Left ventricle myocardium inferior (tissue), 1 donor: ENCODE measurements around the gene CCM2L. TPM values are rescaled to one million over a fixed set of nuclear protein-coding genes. Genes with fewer than 3 reads are reported as not detected.

Experiments used
- DNase-seq: peaks from one replicate; pipeline ENCODE4 v3.0.0-alpha.2; 2020
- H3K27ac ChIP-seq: fragments of 200-600 bp; replicated peaks from 2 replicates; pipeline ENCODE4 v1.8.0; 2021
- H3K27me3 ChIP-seq: fragments of 200-600 bp; 2 replicates; pipeline ENCODE4 v1.8.0; 2021; ENCODE audit warnings: low read depth
- H3K36me3 ChIP-seq: fragments of 200-600 bp; 2 replicates; pipeline ENCODE4 v1.8.0; 2021
- H3K4me1 ChIP-seq: fragments of 200-600 bp; 2 replicates; pipeline ENCODE4 v1.8.0; 2021
- H3K4me3 ChIP-seq: fragments of 200-600 bp; 2 replicates; pipeline ENCODE4 v1.8.0; 2021; ENCODE audit warnings: mild to moderate bottlenecking, moderate library complexity
- H3K9me3 ChIP-seq: fragments of 200-600 bp; replicated peaks from 2 replicates; pipeline ENCODE4 v1.8.0; 2021
- intact Hi-C: fragments of 100-400 bp; cut with micrococcal nuclease; formaldehyde crosslinking; loops from one replicate; pipeline ENCODE4 v1.11.0; 2022
- total RNA-seq: library from RNA; stranded (reverse); fragmentation: NEBNext Ultra II Directional; extraction: Animal tissue kit (Norgen Biotek cat#: 25700); gene quantifications from one replicate; pipeline ENCODE4 v1.2.1, GENCODE V29; 2021
- TF ChIP-seq, protein P1 (sequence below): fragments of 200-600 bp; IDR thresholded peaks from 2 replicates; pipeline ENCODE4 v1.8.0; 2021; ENCODE audit warnings: antibody characterized with exemption, mild to moderate bottlenecking, borderline replicate concordance
- donor health status: DM: no; HTN: yes; CAD: no; lungs with severe emphysema.

The CCM2L gene
- total RNA-seq, 1 donor from 2014 or later: 7.5 TPM

DNA sequence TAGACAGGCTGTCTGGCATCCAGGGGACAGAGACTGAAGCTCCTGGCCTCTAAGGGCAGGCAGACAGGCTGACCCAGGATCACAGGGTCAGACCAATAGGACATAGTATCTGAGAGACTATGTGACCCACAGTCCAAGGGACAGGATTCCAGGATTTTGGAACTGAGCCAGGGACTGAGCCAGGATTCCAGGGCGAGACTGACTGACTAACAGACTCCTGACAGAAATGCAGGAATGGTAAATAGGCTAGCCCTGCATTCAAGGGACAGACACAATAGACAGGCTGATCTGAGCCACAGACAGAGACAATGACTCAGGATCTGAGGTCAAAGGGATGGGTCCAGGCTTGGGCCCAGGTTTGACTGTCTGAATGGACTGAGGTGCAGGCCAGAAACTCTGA is 22.5 kb upstream of the CCM2L start:
- Histone ChIP-seq H3K4me3 (no peak overlapping the region), H3K4me1 (no peaks in the 10 kb centered on the region), H3K9me3 (no peaks in the 10 kb centered on the region), H3K27me3 (peaks cover 6% of the 10 kb centered on the region), H3K36me3 (no peaks in the 10 kb centered on the region), H3K27ac (no peak overlapping the region)
- intact Hi-C loops: no loop called here
- DNase-seq: no peak
- TF ChIP-seq, protein P1, sequence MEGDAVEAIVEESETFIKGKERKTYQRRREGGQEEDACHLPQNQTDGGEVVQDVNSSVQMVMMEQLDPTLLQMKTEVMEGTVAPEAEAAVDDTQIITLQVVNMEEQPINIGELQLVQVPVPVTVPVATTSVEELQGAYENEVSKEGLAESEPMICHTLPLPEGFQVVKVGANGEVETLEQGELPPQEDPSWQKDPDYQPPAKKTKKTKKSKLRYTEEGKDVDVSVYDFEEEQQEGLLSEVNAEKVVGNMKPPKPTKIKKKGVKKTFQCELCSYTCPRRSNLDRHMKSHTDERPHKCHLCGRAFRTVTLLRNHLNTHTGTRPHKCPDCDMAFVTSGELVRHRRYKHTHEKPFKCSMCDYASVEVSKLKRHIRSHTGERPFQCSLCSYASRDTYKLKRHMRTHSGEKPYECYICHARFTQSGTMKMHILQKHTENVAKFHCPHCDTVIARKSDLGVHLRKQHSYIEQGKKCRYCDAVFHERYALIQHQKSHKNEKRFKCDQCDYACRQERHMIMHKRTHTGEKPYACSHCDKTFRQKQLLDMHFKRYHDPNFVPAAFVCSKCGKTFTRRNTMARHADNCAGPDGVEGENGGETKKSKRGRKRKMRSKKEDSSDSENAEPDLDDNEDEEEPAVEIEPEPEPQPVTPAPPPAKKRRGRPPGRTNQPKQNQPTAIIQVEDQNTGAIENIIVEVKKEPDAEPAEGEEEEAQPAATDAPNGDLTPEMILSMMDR: no peak

DNA sequence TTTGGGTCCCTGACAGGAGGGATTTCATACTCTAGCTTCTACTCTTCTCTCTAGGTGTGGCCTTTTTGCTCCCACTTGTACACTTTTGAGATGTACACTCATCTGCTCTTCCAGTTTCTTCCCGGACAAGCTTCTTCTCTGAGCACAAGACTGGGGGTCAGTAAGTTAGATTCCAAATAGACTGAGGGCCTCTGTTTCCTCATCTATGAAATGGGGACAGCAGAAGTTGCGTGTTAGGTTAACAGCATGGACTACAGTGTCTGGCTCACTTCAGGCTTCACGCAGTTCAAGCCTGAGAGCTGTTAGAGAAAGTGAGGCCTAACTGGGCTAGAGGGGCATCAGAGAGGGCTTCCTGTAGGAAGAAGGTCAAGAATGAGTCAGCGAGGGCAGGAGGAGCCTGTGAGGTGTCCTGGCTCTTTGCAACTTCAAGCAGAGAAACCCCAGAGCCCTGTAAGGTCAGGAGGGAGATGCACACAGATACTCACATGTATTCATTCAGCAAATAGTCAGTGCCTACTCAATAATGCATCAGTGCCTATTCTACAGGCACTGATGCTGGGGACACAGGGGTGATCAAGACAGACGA is 21.7 kb upstream of the CCM2L start:
- no peak for DNase-seq
- no peak overlapping the region for H3K4me3 ChIP-seq
- TF ChIP-seq, protein P1: no peak
- no peaks in the 10 kb centered on the region for H3K4me1 ChIP-seq
- no peaks in the 10 kb centered on the region for H3K9me3 ChIP-seq
- no peak overlapping the region for H3K27ac ChIP-seq
- peaks cover 11% of the 10 kb centered on the region for H3K27me3 ChIP-seq
- no peaks in the 10 kb centered on the region for H3K36me3 ChIP-seq
- intact Hi-C loops: no loop called here

DNA sequence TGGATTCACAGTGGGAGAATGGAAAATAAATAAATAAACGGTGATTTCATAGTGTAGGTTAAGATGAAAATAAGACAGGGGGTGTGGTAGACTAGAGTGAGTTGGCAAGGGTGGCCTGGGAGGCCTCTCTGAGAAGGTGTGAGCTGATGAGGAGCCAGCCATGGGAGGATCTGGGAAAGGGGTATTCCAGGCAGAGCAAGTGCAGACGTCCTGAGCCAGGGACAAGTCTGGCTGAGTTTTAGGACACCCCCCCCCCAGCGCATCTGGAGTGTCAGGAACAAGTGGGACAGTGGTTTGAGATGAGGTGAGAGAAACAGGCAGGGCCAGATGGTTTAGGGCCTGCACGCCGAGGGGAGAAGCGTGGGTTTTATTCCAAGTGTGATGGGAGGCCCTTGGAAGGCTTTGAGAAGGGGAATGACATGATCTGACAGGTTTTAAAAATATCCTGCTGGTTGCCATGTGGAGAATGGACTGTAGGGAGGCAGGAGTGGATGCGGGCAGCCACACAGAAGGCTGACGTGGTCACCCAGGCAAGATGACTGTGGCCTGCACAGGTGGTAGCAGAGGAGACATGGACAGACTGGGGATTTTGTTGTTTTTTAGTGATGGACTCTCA is 21.1 kb upstream of the CCM2L start:
- no peak for DNase-seq
- Histone ChIP-seq H3K36me3 (no peaks in the 10 kb centered on the region), H3K4me1 (no peaks in the 10 kb centered on the region), H3K4me3 (no peak overlapping the region), H3K27ac (no peak overlapping the region), H3K9me3 (no peaks in the 10 kb centered on the region), H3K27me3 (peaks cover 17% of the 10 kb centered on the region)
- intact Hi-C loops: no loop called here
- TF ChIP-seq, protein P1: no peak

GRCh38 chr20:31990641-31991338 is 19.4 kb upstream of the CCM2L start:
- DNase-seq: no peak
- Histone ChIP-seq H3K36me3 (no peaks in the 10 kb centered on the region), H3K27ac (no peak overlapping the region), H3K9me3 (no peaks in the 10 kb centered on the region), H3K4me1 (peaks cover 5% of the 10 kb centered on the region), H3K4me3 (no peak overlapping the region), H3K27me3 (peaks cover 34% of the 10 kb centered on the region)
- TF ChIP-seq, protein P1: no peak
- intact Hi-C loops: no loop called here

- TF ChIP-seq, protein P1: no peak
- H3K27me3 ChIP-seq: peaks cover 38% of the 10 kb centered on the region
- H3K36me3 ChIP-seq: no peaks in the 10 kb centered on the region
- H3K4me1 ChIP-seq: peaks cover 5% of the 10 kb centered on the region
- H3K4me3 ChIP-seq: no peak overlapping the region
- intact Hi-C loops: no loop called here
- no peak for DNase-seq
- no peaks in the 10 kb centered on the region for H3K9me3 ChIP-seq
- H3K27ac ChIP-seq: no peak overlapping the region
Measured at GRCh38 chr20:31991339-31991705, 18.9 kb upstream of the CCM2L start.
